NCI-H2227 treated with DMSO at 0.1 percent for 48 hours (cell line): Measurements from ENCODE around the gene TSPAN3.

ENCODE experiments used
- DNase-seq: peaks from one replicate; lab custom pipeline; 2025; lab: John Stamatoyannopoulos, UW

Gene TSPAN3

GRCh38 chr15:77084436-77084835 lies 13.5 kb upstream of the TSPAN3 start:
- no peak for DNase-seq

DNA sequence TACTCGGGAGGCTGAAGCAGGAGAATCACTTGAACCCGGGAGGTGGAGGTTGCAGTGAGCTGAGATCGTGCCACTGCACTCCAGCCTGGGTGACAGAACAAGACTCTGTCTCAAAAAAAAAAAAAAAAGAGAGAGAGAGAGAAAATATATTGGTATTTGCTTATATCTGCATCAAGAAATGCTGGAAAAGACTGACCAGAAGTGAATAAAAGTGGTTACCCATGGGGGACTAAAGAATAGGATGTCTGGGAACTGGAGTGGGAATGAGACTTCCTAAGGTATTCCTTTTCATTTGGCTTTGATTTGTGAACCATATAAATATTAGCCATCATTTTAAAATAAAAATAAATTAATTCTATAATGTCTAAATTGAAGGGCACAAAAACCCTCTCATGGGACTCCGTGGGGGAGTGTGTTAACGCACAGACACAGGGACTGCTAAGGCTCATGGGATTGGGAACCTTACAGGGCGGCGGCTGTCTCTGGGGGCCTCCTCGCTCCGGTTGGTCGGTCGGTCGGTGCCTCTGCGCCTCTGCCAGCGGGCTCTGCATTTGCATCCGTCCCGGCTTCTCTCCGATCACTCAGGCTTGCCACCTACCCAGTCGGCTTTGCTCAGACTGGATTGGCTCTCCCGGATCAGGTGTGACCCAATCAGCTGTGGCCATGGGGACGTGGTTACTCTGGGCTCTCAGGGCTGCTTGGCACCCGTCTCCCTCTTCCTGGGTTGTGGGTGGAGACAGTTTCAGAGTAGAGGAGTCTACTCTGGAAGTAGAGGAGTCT lies 12.7 kb upstream of the TSPAN3 start:
- DNase-seq, result peak; percentile 73

GRCh38 chr15:77081971-77082370 lies 11.1 kb upstream of the TSPAN3 start:
- no peak for DNase-seq

DNA sequence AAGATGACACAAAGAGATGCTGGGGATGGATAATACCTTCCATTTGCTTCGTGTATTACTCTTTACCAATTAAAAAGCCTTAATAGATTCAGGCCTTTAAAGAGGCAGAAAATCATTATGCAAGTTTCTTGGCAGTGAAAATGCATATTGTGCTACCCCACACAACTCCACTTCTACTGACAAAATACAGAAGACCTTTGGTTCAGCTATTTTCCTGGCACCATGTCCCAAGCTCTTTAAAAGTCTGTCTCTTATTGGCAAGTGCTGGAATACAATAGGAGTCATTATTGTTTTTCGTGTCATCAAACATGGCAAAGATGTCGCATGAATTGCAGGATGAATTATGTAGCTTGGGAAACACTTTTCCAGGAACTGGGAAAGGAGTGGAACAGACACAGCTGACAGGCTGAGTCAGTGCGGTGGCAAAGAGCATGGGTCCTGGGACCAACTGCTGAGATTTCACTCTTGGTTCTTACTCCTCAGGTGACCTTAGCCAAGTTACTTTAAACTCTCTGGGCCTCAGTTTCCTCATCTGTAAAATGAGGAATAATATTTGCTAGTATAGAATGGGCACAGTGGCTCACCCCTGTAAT lies 5.5 kb upstream of the TSPAN3 start:
- DNase-seq, result no peak

DNA sequence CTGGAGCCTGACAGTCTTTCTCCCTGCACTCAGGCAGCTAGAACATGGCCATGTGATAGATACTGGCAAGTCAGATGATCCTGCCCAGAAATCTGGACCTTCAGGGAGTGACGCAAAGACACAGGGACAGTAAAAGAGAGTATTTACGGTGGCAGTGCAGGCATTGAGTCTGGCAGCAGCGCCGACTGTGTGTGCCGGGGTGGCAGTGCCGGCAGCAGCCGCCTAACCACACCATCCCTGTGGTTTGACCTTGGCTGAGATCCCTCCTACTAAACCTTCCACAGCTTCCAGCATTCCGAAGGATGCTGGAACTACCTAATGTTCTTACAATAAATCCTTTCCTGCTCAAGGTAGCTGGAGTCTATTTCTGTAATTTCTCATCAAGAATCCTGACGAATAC lies 4.6 kb upstream of the TSPAN3 start:
- DNase-seq, result peak; percentile 7

- DNase-seq, result no peak
Observed at GRCh38 chr15:77074350-77074749, 3.4 kb upstream of the TSPAN3 start.

DNA sequence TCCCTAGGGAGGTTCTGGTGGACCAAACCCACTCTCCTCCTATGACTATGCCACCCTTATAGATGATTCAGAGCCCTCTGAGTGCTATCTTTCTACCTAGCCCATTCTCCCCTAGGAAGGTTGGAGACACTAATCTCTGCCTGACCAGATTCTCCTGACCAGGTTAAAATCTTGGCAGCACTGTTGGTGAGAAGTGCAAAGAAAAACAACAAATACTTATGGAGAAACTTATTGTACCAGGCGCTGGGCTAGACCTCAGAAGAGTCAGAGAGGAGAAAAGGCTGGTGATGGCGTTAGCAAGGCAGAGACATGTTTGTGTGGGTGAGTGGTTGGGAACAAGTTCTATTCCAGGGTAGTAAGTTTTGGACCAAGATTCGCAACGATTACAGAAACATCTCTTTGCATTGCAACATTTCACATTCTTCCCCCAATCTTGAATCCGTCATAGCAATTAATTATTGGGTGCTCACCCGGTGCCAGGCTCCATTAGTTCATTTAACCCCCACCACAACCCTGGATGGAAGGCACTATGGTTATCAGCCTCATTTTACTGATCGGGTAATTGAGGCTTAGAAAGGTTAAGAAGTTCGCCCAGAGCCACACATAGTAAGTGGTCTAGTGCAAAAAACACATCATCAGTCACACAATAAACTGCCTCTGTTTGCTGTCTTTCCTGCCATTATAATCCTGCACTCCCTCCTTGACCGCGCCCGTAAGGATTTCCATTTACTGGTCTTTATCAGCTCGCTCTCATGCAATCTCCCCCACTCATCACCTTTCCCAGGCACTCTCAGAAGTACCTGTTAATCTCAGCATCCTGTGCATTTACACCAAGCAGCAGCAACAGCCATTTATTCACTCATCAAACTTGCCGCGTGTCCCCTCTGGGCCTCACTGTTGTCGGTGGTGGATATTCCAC lies 655 bp upstream of the TSPAN3 start:
- DNase-seq, result no peak

DNA sequence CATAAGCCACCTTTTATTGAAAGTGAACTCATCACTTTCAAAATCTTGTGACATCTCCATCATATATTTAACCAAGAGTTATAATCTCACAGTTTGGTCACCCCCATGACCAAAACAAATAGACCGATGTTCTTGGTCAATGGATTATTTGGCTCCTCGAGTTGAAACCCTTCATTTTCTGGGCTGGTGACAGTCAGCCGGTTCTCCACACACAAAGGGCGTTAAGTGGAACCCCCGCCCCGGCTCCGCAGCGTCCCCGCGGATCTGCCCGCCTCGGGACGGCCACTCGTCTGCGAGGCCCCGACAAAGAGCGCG lies 772 bp downstream of the TSPAN3 start:
- no peak for DNase-seq

GRCh38 chr15:77069521-77070121 lies 1.3 kb downstream of the TSPAN3 start:
- DNase-seq, result no peak

- no peak for DNase-seq
Observed at GRCh38 chr15:77068633-77069032, 2.3 kb downstream of the TSPAN3 start.

DNA sequence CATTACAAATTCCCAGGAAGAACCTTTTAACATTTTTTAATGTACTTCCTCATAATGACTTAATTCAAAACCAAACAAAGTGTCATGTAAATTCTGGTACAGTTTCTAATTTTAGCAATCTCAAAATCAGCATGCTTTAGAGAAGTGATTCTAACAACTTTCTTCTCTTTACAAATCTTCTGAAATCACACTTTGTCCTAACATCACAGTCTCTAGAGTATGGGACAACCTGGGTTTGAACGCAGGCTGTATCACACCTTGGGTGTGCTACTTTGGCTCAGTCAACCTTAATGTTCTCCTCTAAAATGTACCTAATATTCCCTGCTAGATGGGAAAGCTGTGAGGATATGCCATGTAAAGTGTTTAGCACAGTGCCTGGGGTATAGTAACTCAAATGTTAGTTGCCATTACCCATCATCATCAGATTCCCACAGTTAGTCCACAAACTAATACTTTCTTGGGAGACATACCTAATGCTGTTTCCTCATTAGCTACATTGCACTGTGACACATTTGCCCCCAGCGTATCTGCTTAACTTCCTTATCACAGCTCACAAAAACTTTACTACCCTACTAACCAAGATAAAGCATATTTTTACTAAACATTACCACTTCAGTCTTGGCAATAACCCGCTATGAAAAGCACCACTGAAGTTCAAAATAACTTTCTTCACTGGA lies 3.1 kb downstream of the TSPAN3 start:
- no peak for DNase-seq

- no peak for DNase-seq
Observed at GRCh38 chr15:77066971-77067690, 3.8 kb downstream of the TSPAN3 start.

DNA sequence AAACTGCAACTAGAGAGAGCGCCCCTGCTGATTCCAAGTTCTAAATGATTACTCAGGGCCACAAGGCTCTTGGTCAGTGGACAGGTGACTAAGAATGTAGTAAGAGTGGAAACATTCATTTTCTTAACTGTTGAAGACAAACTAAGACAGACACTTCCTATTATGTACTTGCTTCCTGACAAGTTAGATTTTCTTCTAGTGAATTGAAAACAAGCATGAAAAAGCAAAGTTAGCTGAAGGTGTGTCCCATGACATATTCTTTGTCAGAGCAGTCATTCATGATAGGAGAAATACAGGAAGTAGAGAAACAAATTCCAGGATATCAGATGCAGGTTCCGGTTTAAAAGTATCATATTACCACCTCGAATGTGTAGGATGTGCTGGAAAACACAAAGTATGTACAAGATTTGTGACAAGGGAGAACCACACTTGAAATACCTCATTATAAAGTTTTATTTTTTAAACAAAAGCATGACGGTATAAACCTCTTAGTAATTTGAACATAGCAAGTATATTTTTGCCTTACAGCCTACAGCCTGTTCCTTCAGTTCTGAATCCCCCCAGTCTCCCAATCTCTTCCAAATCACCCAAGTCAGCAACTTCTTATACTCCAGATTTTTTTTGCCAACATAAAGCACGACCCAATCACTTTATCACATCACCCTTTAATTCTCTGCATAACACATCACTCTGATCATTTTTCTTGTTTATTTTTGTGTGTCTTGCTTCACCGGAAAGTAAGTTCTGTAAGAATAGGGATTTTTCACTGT lies 6.2 kb downstream of the TSPAN3 start:
- DNase-seq, result no peak

DNA sequence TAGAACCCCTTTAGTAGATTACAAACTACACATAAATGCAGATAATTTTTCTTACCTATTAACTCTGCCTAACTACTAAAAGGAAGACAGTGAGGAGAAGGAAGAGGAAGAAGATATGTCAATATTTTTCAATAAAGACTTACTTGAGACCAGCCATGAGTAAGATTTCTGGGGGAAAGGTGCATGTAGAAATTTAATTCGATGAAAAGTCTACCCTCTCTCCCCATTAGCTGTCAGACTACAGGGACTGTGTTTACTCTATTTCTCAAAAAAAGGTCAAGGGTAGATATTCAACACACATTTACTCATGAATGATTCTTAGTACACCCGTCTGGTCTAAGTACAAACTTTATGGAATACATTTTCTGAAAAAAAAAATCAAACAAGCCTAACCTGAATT lies 6.8 kb downstream of the TSPAN3 start:
- no peak for DNase-seq

DNA sequence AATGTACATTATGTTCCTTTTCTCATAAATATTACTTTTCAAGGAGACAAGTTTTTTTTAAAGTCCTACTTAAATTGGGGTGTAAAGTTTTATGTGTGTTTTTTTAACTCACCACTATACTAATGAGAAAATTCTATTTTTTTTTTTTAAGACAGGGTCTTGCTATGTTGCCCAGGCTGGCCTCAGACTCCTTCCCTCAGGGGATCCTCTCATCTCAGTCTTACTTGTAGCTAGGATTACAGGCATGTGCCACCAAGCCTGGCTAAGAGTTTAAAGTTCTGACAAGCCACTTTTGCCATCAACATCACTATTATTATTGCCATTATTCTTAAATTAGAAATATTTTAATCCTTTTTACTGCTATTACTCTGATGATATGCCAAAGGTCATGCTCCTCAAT lies 7.7 kb downstream of the TSPAN3 start:
- DNase-seq, result no peak

DNA sequence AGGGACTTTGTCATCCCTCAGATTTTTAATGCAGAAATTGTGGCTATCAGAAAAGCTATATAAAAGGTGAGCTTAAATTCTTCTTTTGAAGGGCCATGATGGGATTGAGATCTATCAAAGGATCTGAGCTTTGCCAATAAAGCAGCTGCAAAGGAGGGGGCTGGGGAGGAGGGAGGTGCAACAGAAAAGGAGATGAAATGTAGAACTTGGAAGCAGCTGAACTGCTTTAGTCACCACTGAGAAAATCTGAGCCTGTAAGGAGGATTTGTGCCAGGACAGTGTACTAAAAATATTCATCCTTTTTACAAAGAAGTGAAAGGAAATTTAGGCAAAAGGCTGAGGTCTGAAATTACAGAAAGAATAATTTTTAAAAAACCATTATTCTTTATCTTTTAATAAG lies 10.4 kb downstream of the TSPAN3 start:
- DNase-seq, result no peak

- DNase-seq, result no peak
Observed at GRCh38 chr15:77059786-77060361, 11.0 kb downstream of the TSPAN3 start.

- no peak for DNase-seq
Observed at GRCh38 chr15:77058468-77058867, 12.4 kb downstream of the TSPAN3 start.

- DNase-seq, result no peak
Observed at GRCh38 chr15:77057685-77058084, 13.2 kb downstream of the TSPAN3 start.

GRCh38 chr15:77057072-77057471 lies 13.8 kb downstream of the TSPAN3 start:
- DNase-seq, result no peak
